Measurements from ENCODE around the gene C1QTNF6.

DNA sequence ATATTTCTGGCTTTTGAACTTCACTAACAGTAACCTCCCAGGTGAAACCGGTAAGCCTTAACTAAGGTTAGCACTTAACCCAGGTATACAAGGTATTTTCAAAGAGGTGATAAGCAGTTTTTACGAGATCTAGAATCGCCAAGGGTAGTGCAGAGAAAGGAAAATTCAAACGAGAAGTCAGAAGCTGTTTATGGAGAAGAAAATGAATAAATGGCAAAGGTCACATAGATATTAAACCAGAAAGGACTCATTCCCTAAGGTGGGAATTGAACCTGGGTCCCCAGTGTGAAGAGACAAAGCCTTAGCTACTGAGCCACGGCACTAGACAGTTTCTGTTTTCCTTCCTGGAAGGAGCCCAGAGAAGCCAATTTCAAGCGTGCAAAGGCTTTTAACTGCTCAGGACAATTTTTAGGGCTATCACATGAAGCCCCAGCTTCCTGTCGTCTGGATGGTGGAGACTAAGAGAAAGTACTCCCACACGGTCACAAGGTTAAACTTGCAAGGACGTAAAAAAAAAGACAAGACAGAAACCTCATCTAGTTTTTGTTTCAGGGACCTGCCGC, 5.7 kb upstream of the C1QTNF6 start:
- TF ChIP-seq, protein P1, sequence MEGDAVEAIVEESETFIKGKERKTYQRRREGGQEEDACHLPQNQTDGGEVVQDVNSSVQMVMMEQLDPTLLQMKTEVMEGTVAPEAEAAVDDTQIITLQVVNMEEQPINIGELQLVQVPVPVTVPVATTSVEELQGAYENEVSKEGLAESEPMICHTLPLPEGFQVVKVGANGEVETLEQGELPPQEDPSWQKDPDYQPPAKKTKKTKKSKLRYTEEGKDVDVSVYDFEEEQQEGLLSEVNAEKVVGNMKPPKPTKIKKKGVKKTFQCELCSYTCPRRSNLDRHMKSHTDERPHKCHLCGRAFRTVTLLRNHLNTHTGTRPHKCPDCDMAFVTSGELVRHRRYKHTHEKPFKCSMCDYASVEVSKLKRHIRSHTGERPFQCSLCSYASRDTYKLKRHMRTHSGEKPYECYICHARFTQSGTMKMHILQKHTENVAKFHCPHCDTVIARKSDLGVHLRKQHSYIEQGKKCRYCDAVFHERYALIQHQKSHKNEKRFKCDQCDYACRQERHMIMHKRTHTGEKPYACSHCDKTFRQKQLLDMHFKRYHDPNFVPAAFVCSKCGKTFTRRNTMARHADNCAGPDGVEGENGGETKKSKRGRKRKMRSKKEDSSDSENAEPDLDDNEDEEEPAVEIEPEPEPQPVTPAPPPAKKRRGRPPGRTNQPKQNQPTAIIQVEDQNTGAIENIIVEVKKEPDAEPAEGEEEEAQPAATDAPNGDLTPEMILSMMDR (conservative IDR thresholded peaks at IDR 0.05; ENCODE audit: low read length) = no peak
- TF ChIP-seq EZH2phosphoT487 (IDR thresholded peaks at IDR 0.05; ENCODE audit: borderline replicate concordance) = no peak

All from Loucy (cell line).